Subcutaneous abdominal adipose tissue (tissue), 5 donors: ENCODE results near the gene NSD1.
A peak's percentile ranks its signal among the peaks of the same experiment; 100 is the strongest.

Source experiments
- H3K27ac ChIP-seq: one replicate; pipeline ENCODE4 v1.7.0; 2013; ENCODE audit warnings: low read depth, mild to moderate bottlenecking, inconsistent platforms, low read length, moderate library complexity
- H3K27me3 ChIP-seq, 5 donors: one replicate each; pipeline ENCODE4 v1.7.0; 2013; ENCODE audit warnings: low read length in 5 of 5, inconsistent platforms in 1 of 5; ENCODE audit not compliant: control insufficient read depth in 5 of 5, insufficient read depth in 4 of 5
- H3K36me3 ChIP-seq, 5 donors: one replicate each; pipeline ENCODE4 v1.7.0; 2013; ENCODE audit warnings: low read length in 5 of 5; ENCODE audit not compliant: control insufficient read depth in 5 of 5, insufficient read depth in 5 of 5
- H3K4me1 ChIP-seq, 5 donors: one replicate each; pipeline ENCODE4 v1.7.0; 2013; ENCODE audit warnings: low read length in 5 of 5, mild to moderate bottlenecking in 3 of 5, moderate library complexity in 1 of 5; ENCODE audit not compliant: control insufficient read depth in 5 of 5, insufficient read depth in 5 of 5
- H3K4me3 ChIP-seq, 5 donors: one replicate each; pipeline ENCODE4 v1.7.0; 2013; ENCODE audit warnings: low read length in 5 of 5, low read depth in 1 of 5
- H3K9ac ChIP-seq, 5 donors: one replicate each; pipeline ENCODE4 v1.7.0; 2013; ENCODE audit warnings: low read length in 5 of 5, mild to moderate bottlenecking in 4 of 5, moderate library complexity in 3 of 5
- H3K9me3 ChIP-seq, 5 donors: one replicate each; pipeline ENCODE4 v1.7.0; 2013; ENCODE audit warnings: low read length in 5 of 5; ENCODE audit not compliant: control insufficient read depth in 5 of 5
- donor health status: healthy.
- donor health status: healthy.
- donor health status: healthy.
- donor health status: healthy.
- donor health status: healthy.

Gene NSD1

GRCh38 chr5:177133096-177133852 is at the start of gene NSD1:
Gene NSD1 (plus strand): TSS chr5:177133773. CDS start chr5:177135104, 1,331 bp downstream.
- Histone ChIP-seq H3K27me3 (no peaks in the 10 kb centered on the region), H3K36me3 (peaks cover 7 to 25% (median 11%) of the 10 kb centered on the region in 5 donors), H3K4me1 (peaks cover 7 to 57% (median 40%) of the 10 kb centered on the region in 5 donors)

GRCh38 chr5:177084175-177084574 is 49.4 kb upstream of the NSD1 start:
- Histone ChIP-seq H3K9me3 (no peaks in the 10 kb centered on the region), H3K27me3 (peaks cover 0 to 27% (median 12%) of the 10 kb centered on the region in 5 donors), H3K4me3 (no peak overlapping the region), H3K4me1 (peaks cover 0 to 14% (median 11%) of the 10 kb centered on the region in 5 donors), H3K9ac (no peak overlapping the region), H3K27ac (no peak overlapping the region), H3K36me3 (no peaks in the 10 kb centered on the region)

More at GRCh38 chr5:177133096-177133852, at the start of gene NSD1:
- peak within 1 kb of the TSS; percentile 70 to 74 (median 73) for H3K4me3 ChIP-seq
- H3K9ac ChIP-seq = peak within 1 kb of the TSS; percentile 77 to 89 (median 84)
- no peaks in the 10 kb centered on the region for H3K9me3 ChIP-seq
- peak within 1 kb of the TSS; percentile 75 for H3K27ac ChIP-seq

- H3K36me3 ChIP-seq = no peaks in the 10 kb centered on the region
- no peak overlapping the region for H3K9ac ChIP-seq
- no peaks in the 10 kb centered on the region for H3K9me3 ChIP-seq
- H3K4me1 ChIP-seq = peaks cover 2 to 18% (median 15%) of the 10 kb centered on the region in 5 donors
- peaks cover 0 to 26% (median 9%) of the 10 kb centered on the region in 5 donors for H3K27me3 ChIP-seq
- no peak overlapping the region for H3K27ac ChIP-seq
- no peak overlapping the region for H3K4me3 ChIP-seq
These were observed 47.5 kb upstream of the NSD1 start for GRCh38 chr5:177085985-177086653.

GRCh38 chr5:177086654-177087397 is 46.7 kb upstream of the NSD1 start, which contains the start of gene FGFR4:
Gene FGFR4 (plus strand): TSS chr5:177086915. CDS start chr5:177089603, 2,688 bp downstream.
- Histone ChIP-seq H3K4me1 (peaks cover 2 to 18% (median 15%) of the 10 kb centered on the region in 5 donors), H3K9ac (no peak within 1 kb of the TSS), H3K27me3 (peaks cover 0 to 26% (median 8%) of the 10 kb centered on the region in 5 donors), H3K4me3 (peak within 1 kb of the TSS in 3 of 5 donors; percentile 43 to 61 (median 48)), H3K36me3 (no peaks in the 10 kb centered on the region), H3K27ac (no peak within 1 kb of the TSS), H3K9me3 (no peaks in the 10 kb centered on the region)

GRCh38 chr5:177087398-177088005 is 46.1 kb upstream of the NSD1 start:
- Histone ChIP-seq H3K27me3 (peaks cover 0 to 25% (median 8%) of the 10 kb centered on the region in 5 donors), H3K9me3 (no peaks in the 10 kb centered on the region), H3K4me3 (peak overlapping the region in 3 of 5 donors; percentile 43 to 61 (median 48)), H3K27ac (no peak overlapping the region), H3K36me3 (no peaks in the 10 kb centered on the region), H3K9ac (no peak overlapping the region), H3K4me1 (peaks cover 2 to 18% (median 15%) of the 10 kb centered on the region in 5 donors)

GRCh38 chr5:177089127-177089526 is 44.4 kb upstream of the NSD1 start:
- H3K9ac ChIP-seq = no peak overlapping the region
- peaks cover 0 to 22% (median 8%) of the 10 kb centered on the region in 5 donors for H3K27me3 ChIP-seq
- H3K36me3 ChIP-seq = no peaks in the 10 kb centered on the region
- H3K4me1 ChIP-seq = peaks cover 2 to 19% (median 15%) of the 10 kb centered on the region in 5 donors
- H3K9me3 ChIP-seq = no peaks in the 10 kb centered on the region
- H3K4me3 ChIP-seq = no peak overlapping the region
- H3K27ac ChIP-seq = no peak overlapping the region

GRCh38 chr5:177089825-177090641 is 43.5 kb upstream of the NSD1 start:
- Histone ChIP-seq H3K4me3 (no peak overlapping the region), H3K4me1 (peaks cover 4 to 28% (median 23%) of the 10 kb centered on the region in 5 donors), H3K9me3 (no peaks in the 10 kb centered on the region), H3K27ac (no peak overlapping the region), H3K9ac (no peak overlapping the region), H3K36me3 (no peaks in the 10 kb centered on the region), H3K27me3 (peaks cover 0 to 22% (median 8%) of the 10 kb centered on the region in 5 donors)

- no peak overlapping the region for H3K27ac ChIP-seq
- no peaks in the 10 kb centered on the region for H3K9me3 ChIP-seq
- no peak overlapping the region for H3K9ac ChIP-seq
- H3K27me3 ChIP-seq = peaks cover 0 to 16% (median 5%) of the 10 kb centered on the region in 5 donors
- H3K36me3 ChIP-seq = no peaks in the 10 kb centered on the region
- no peak overlapping the region for H3K4me3 ChIP-seq
- peaks cover 4 to 30% (median 24%) of the 10 kb centered on the region in 5 donors for H3K4me1 ChIP-seq
These were observed 42.8 kb upstream of the NSD1 start for GRCh38 chr5:177090813-177091212.

- Histone ChIP-seq H3K4me3 (no peak overlapping the region), H3K27ac (no peak overlapping the region), H3K27me3 (peaks cover 0 to 16% (median 5%) of the 10 kb centered on the region in 5 donors), H3K4me1 (peaks cover 4 to 30% (median 24%) of the 10 kb centered on the region in 5 donors), H3K9ac (no peak overlapping the region), H3K36me3 (no peaks in the 10 kb centered on the region), H3K9me3 (no peaks in the 10 kb centered on the region)
These were observed 42.3 kb upstream of the NSD1 start for GRCh38 chr5:177091232-177091631.
